Keratinocyte (primary cell): ENCODE results near the gene SQOR. TPM values are rescaled to one million over a fixed set of nuclear protein-coding genes. Genes with fewer than 3 reads are reported as not detected.

ENCODE experiments used
- DNase-seq: peaks from one replicate; pipeline ENCODE4 v3.0.0-alpha.2; 2011; ENCODE audit warnings: low read depth, missing footprints, low spot score
- FAIRE-seq: peaks from 2 replicates; lab custom pipeline; 2011; peaks lifted over from hg19 to GRCh38; lab: Jason Lieb, UNC
- H2AFZ ChIP-seq: 2 replicates; pipeline ENCODE4 v1.6.0; 2012; ENCODE audit warnings: low read length, control low read depth, inconsistent platforms; ENCODE audit not compliant: control insufficient read depth
- H3K27ac ChIP-seq: 2 replicates; pipeline ENCODE4 v1.5.1; 2011; ENCODE audit warnings: low read length; ENCODE audit not compliant: control insufficient read depth, insufficient read depth
- H3K27me3 ChIP-seq: 3 replicates; pipeline ENCODE4 v1.6.0; 2011; ENCODE audit warnings: low read length; ENCODE audit not compliant: control insufficient read depth, insufficient read depth; ENCODE audit errors: extremely low read depth
- H3K36me3 ChIP-seq, 2 experiments: 2 replicates in 1 of 2; 3 replicates in 1 of 2; pipeline ENCODE4 v1.5.1; 2011; ENCODE audit warnings: low read length in 2 of 2, mild to moderate bottlenecking in 1 of 2; ENCODE audit not compliant: control insufficient read depth in 2 of 2, insufficient read depth in 2 of 2; ENCODE audit errors: extremely low read depth in 1 of 2
- H3K4me1 ChIP-seq: 3 replicates; pipeline ENCODE4 v1.5.1; 2011; ENCODE audit warnings: low read length; ENCODE audit not compliant: control insufficient read depth, insufficient read depth; ENCODE audit errors: extremely low read depth
- H3K4me2 ChIP-seq: 3 replicates; pipeline ENCODE4 v1.6.0; 2011; ENCODE audit warnings: low read depth, low read length; ENCODE audit not compliant: control insufficient read depth, insufficient read depth; ENCODE audit errors: extremely low read depth
- H3K4me3 ChIP-seq, 3 experiments: fragments of 200-600 bp in 1 of 3; sonication (generic) in 1 of 3; 2 replicates in 2 of 3; 3 replicates in 1 of 3; pipeline ENCODE4 v1.5.1; 2011 to 2016; ENCODE audit warnings: low read length in 3 of 3, mild to moderate bottlenecking in 3 of 3, control low read depth in 2 of 3, inconsistent platforms in 1 of 3, low read depth in 1 of 3, mixed read lengths in 1 of 3, mixed run types in 1 of 3, moderate library complexity in 1 of 3; ENCODE audit not compliant: control insufficient read depth in 2 of 3, insufficient read depth in 2 of 3; ENCODE audit errors: extremely low read depth in 1 of 3
- H3K79me2 ChIP-seq: 2 replicates; pipeline ENCODE4 v1.6.0; 2012; ENCODE audit warnings: low read length; ENCODE audit not compliant: control insufficient read depth, insufficient read depth
- H3K9ac ChIP-seq: 3 replicates; pipeline ENCODE4 v1.6.0; 2011; ENCODE audit warnings: low read length; ENCODE audit not compliant: control insufficient read depth, insufficient read depth; ENCODE audit errors: extremely low read depth
- H3K9me1 ChIP-seq: 3 replicates; pipeline ENCODE4 v1.6.0; 2011; ENCODE audit warnings: low read length; ENCODE audit not compliant: control insufficient read depth, insufficient read depth; ENCODE audit errors: extremely low read depth
- H3K9me3 ChIP-seq: 2 replicates; pipeline ENCODE4 v1.5.1; 2012; ENCODE audit warnings: low read depth, low read length; ENCODE audit not compliant: control insufficient read depth
- H4K20me1 ChIP-seq: 3 replicates; pipeline ENCODE4 v1.6.0; 2011; ENCODE audit warnings: low read length; ENCODE audit not compliant: control insufficient read depth, insufficient read depth; ENCODE audit errors: extremely low read depth
- CTCF ChIP-seq, 3 experiments: IDR thresholded peaks in 1 of 3; conservative IDR thresholded peaks in 1 of 3; optimal IDR thresholded peaks in 1 of 3; 2 replicates in 2 of 3; 3 replicates in 1 of 3; pipeline versions ENCODE3 to v1.5.1; 2011; ENCODE audit warnings: low read length in 3 of 3, mild to moderate bottlenecking in 3 of 3, moderate library complexity in 2 of 3, control low read depth in 1 of 3, inconsistent platforms in 1 of 3; ENCODE audit not compliant: insufficient read depth in 2 of 3; ENCODE audit errors: extremely low read depth in 1 of 3
- EZH2 ChIP-seq: IDR thresholded peaks from one replicate; pipeline ENCODE4 v1.6.1; 2012; ENCODE audit warnings: inconsistent platforms, mild to moderate bottlenecking, low read length, moderate library complexity
- dilution Hi-C: fragments of 300-500 bp; cut with MboI; formaldehyde crosslinking; loops from one replicate; pipeline ENCODE4 v1.7.0; 2020; ENCODE audit warnings: low sequenced_read_pairs; ENCODE audit not compliant: extremely low pct_ligation_motif_present
- polyA plus RNA-seq, 5 experiments: library from polyadenylated mRNA; depleted of rRNA in 3 of 5; stranded (reverse) in 3 of 5; stranded (forward) in 1 of 5; unstranded in 1 of 5; fragments of >200 nt; gene quantifications; 1 replicate in 1 of 5; 2 replicates in 3 of 5; 3 replicates in 1 of 5; pipeline versions ENCODE4 v1.2.1 to v1.2.3, GENCODE V29; 2011 to 2012; ENCODE audit warnings: missing spikeins in 2 of 5, low read depth in 1 of 5, low replicate concordance in 1 of 5

SQOR gene
- polyA plus RNA-seq, 1 donor (not counting 4 experiments of a cell fraction or from before 2014, with no cell fraction given), result 140 TPM

- Histone ChIP-seq H2AFZ (no peak overlapping the region), H3K4me3 (no peak overlapping the region), H3K27me3 (no peaks in the 10 kb centered on the region), H4K20me1 (no peaks in the 10 kb centered on the region), H3K79me2 (no peaks in the 10 kb centered on the region), H3K36me3 (peaks cover 17 to 38% of the 10 kb centered on the region in 2 experiments), H3K27ac (no peak overlapping the region), H3K4me1 (no peaks in the 10 kb centered on the region), H3K9me1 (no peaks in the 10 kb centered on the region), H3K9ac (no peak overlapping the region), H3K4me2 (no peak overlapping the region), H3K9me3 (no peaks in the 10 kb centered on the region)
- TF ChIP-seq CTCF (optimal IDR thresholded peaks at IDR 0.05 in 1 of 3, IDR thresholded peaks at IDR 0.05 in 1 of 3, conservative IDR thresholded peaks at IDR 0.05 in 1 of 3; ENCODE audit: extremely low read depth in 1 of 3, insufficient read depth in 2 of 3, low read length in 3 of 3) (no peak), EZH2 (no peak)
- no peak for DNase-seq
- FAIRE-seq, result no peak
- dilution Hi-C loops, result no loop called here
Measured at GRCh38 chr15:45674677-45675076, 39.8 kb downstream of the SQOR start.

- Histone ChIP-seq H4K20me1 (no peaks in the 10 kb centered on the region), H3K9me3 (no peaks in the 10 kb centered on the region), H3K27ac (no peak overlapping the region), H2AFZ (no peak overlapping the region), H3K4me1 (no peaks in the 10 kb centered on the region), H3K9me1 (no peaks in the 10 kb centered on the region), H3K36me3 (peaks cover 11 to 31% of the 10 kb centered on the region in 2 experiments), H3K9ac (no peak overlapping the region), H3K27me3 (no peaks in the 10 kb centered on the region), H3K79me2 (no peaks in the 10 kb centered on the region), H3K4me2 (no peak overlapping the region), H3K4me3 (no peak overlapping the region)
- no peak for TF ChIP-seq CTCF (optimal IDR thresholded peaks at IDR 0.05 in 1 of 3, IDR thresholded peaks at IDR 0.05 in 1 of 3, conservative IDR thresholded peaks at IDR 0.05 in 1 of 3; ENCODE audit: extremely low read depth in 1 of 3, insufficient read depth in 2 of 3, low read length in 3 of 3)
- TF ChIP-seq EZH2, result no peak
- FAIRE-seq, result no peak
- no peak for DNase-seq
- dilution Hi-C loops, result no loop called here
Measured at GRCh38 chr15:45677797-45678196, 43.0 kb downstream of the SQOR start.
